ENCODE results near the gene SLC6A18. TPM values are rescaled to one million over a fixed set of nuclear protein-coding genes. Genes with fewer than 3 reads are reported as not detected.
A peak's percentile ranks its signal among the peaks of the same experiment; 100 is the strongest.

SLC6A18 gene
- polyA plus RNA-seq, 1 of the 3 experiments (the other 2 are of a cell fraction) = not detected

DNA sequence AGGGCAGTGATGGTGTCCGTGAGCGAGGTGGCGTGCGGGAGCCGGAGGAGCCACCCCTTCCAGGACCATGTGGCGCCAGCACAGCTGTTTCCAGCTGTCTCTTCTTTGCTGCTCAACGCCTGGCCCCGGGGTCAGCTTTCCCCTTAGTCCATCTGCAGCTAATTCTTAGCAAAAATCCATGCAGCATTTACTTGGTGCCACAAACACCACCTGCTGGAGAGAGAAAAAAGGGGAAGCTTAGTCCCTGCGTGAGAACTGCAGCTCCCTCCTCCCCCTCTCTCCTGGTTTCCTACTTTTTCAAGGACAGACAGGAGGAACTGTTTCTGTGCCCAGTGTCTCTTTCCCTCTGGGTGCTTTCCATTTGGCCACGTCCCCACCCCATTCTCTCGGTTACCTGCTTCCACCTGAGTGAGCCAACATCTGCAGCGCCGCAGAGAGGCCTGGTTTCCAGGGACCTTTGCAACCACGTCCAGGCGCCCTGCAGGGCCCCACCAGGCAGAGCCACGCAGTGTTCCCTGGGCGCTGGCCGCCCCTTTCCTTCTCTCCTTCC is 20.4 kb upstream of the SLC6A18 start:
- Histone ChIP-seq H4K20me1 (ENCODE audit: insufficient read depth) (no peaks in the 10 kb centered on the region), H3K79me2 (ENCODE audit: insufficient read depth) (no peaks in the 10 kb centered on the region), H3K9ac (no peak overlapping the region), H3K4me1 (ENCODE audit: control insufficient read depth in 1 of 2, insufficient read depth in 2 of 2, low read depth in 1 of 2, low read length in 1 of 2) (no peaks in the 10 kb centered on the region), H3F3A (replicated peaks; ENCODE audit: insufficient read depth) (no peaks in the 10 kb centered on the region), H3K9me2 (no peaks in the 10 kb centered on the region), H3K36me3 (replicated peaks in 1 of 2; ENCODE audit: control insufficient read depth in 1 of 2, insufficient read depth in 2 of 2, low read length in 1 of 2) (no peaks in the 10 kb centered on the region), H3K9me3 (no peaks in the 10 kb centered on the region), H3K4me2 (no peak overlapping the region), H2AFZ (ENCODE audit: low read depth) (no peak overlapping the region), H3K4me3 (ENCODE audit: low read depth in 2 of 2, low read length in 1 of 2) (no peak overlapping the region), H3K27ac (ENCODE audit: low read depth in 2 of 2, low read length in 1 of 2) (no peak overlapping the region), H3K27me3 (ENCODE audit: insufficient read depth) (peaks cover 59% of the 10 kb centered on the region)
- TF ChIP-seq SMC3 (IDR thresholded peaks at IDR 0.05; ENCODE audit: low read depth, low read length) (0 out of 2 replicates have a peak, but pooled peaks have one; percentile 20), CHD2 (IDR thresholded peaks at IDR 0.05; ENCODE audit: low read length, partially characterized antibody) (no peak), TAF1 (IDR thresholded peaks at IDR 0.05; ENCODE audit: borderline replicate concordance, low read depth, low read length) (no peak), FOSL2 (IDR thresholded peaks at IDR 0.05; ENCODE audit: borderline replicate concordance, low read depth) (no peak), RAD21 (IDR thresholded peaks at IDR 0.05; ENCODE audit: low read length) (peak; percentile 41)
- TF ChIP-seq, protein P1, sequence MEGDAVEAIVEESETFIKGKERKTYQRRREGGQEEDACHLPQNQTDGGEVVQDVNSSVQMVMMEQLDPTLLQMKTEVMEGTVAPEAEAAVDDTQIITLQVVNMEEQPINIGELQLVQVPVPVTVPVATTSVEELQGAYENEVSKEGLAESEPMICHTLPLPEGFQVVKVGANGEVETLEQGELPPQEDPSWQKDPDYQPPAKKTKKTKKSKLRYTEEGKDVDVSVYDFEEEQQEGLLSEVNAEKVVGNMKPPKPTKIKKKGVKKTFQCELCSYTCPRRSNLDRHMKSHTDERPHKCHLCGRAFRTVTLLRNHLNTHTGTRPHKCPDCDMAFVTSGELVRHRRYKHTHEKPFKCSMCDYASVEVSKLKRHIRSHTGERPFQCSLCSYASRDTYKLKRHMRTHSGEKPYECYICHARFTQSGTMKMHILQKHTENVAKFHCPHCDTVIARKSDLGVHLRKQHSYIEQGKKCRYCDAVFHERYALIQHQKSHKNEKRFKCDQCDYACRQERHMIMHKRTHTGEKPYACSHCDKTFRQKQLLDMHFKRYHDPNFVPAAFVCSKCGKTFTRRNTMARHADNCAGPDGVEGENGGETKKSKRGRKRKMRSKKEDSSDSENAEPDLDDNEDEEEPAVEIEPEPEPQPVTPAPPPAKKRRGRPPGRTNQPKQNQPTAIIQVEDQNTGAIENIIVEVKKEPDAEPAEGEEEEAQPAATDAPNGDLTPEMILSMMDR (IDR thresholded peaks at IDR 0.05) = peak; percentile 21
- TF ChIP-seq, protein P2, sequence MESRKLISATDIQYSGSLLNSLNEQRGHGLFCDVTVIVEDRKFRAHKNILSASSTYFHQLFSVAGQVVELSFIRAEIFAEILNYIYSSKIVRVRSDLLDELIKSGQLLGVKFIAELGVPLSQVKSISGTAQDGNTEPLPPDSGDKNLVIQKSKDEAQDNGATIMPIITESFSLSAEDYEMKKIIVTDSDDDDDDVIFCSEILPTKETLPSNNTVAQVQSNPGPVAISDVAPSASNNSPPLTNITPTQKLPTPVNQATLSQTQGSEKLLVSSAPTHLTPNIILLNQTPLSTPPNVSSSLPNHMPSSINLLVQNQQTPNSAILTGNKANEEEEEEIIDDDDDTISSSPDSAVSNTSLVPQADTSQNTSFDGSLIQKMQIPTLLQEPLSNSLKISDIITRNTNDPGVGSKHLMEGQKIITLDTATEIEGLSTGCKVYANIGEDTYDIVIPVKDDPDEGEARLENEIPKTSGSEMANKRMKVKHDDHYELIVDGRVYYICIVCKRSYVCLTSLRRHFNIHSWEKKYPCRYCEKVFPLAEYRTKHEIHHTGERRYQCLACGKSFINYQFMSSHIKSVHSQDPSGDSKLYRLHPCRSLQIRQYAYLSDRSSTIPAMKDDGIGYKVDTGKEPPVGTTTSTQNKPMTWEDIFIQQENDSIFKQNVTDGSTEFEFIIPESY (IDR thresholded peaks at IDR 0.05; ENCODE audit: borderline replicate concordance, low read depth) = no peak
- whole genome bisulfite sequencing (ENCODE audit: low lambda C conversion rate) = 16% methylated on average over 18 of the region's 18 CpGs
- ChIA-PET CTCF (interaction anchor here (0.6 to 4.6 kb wide), 11 partner anchors 11 to 450 kb away, joined by 3 to 23 read pairs (median 4); no protein-coding TSS in a partner anchor), POLR2A (no interaction called here)
- peak; percentile 76 for DNase-seq

DNA sequence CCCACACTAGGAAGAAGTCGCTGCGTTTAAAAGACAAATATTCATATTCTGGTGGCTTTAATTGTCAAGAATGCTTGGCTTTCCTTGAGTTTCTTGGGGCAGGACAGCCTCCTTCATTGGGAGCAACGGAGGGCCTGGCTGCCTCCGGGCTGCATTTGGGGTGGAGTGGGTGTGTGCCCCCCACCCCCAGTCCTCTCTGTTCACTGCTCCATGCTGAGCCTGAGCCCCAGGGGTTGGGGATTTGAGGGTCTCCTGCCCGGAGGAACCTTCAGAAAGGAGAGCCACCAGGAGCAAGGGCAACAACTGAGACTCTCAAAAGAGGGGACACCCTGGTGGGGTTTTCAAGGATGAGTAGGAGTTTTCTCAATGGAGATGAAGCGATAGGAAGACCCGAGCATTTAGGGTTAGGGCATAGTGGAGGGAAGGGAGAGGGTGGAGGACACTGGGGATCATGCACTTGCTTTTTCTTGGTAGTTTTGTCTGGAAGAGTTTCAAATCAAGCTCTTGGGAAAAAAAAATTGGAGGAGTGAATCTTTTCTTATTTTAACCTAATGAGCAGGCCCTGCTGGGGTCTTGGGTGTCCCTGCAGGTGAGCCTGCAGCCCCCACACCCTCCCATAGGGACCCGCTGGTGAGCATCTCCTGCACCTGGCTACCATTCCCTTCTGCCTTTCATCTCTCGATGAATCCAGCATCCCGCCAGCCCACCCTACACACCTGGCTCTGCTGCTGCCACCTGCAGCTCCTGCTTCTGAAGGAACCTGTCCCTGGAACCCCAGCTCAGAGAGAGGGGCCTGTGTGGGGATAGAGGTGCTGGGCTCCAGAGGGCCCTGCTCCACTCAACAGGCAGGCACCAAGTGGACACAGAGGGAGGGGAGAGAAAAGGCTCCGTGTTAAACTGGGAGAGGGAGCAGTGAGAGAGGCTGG is 19.7 kb upstream of the SLC6A18 start:
- CTCF ChIA-PET = interaction anchor here (1.1 to 4.6 kb wide), 8 partner anchors 11 to 449 kb away, joined by 3 to 23 read pairs (median 4); no protein-coding TSS in a partner anchor
- H3K4me3 ChIP-seq (ENCODE audit: low read depth in 2 of 2, low read length in 1 of 2) = no peak overlapping the region
- H3K9me3 ChIP-seq = no peaks in the 10 kb centered on the region
- H3K27me3 ChIP-seq (ENCODE audit: insufficient read depth) = peaks cover 56% of the 10 kb centered on the region
- no peak overlapping the region for H3K9ac ChIP-seq
- POLR2A ChIA-PET = no interaction called here
- H3K36me3 ChIP-seq (replicated peaks in 1 of 2; ENCODE audit: control insufficient read depth in 1 of 2, insufficient read depth in 2 of 2, low read length in 1 of 2) = no peaks in the 10 kb centered on the region
- whole genome bisulfite sequencing (ENCODE audit: low lambda C conversion rate) = 30% methylated on average over 10 of the region's 11 CpGs
- H4K20me1 ChIP-seq (ENCODE audit: insufficient read depth) = no peaks in the 10 kb centered on the region
- H2AFZ ChIP-seq (ENCODE audit: low read depth) = no peak overlapping the region
- H3F3A ChIP-seq (replicated peaks; ENCODE audit: insufficient read depth) = no peaks in the 10 kb centered on the region
- H3K4me2 ChIP-seq = no peak overlapping the region
- H3K9me2 ChIP-seq = no peaks in the 10 kb centered on the region
- no peak overlapping the region for H3K27ac ChIP-seq (ENCODE audit: low read depth in 2 of 2, low read length in 1 of 2)
- TF ChIP-seq EZH2phosphoT487 (IDR thresholded peaks at IDR 0.05; ENCODE audit: borderline replicate concordance, low read depth) (no peak), TEAD4 (IDR thresholded peaks at IDR 0.05; ENCODE audit: borderline replicate concordance, insufficient read depth) (no peak)
- no peaks in the 10 kb centered on the region for H3K4me1 ChIP-seq (ENCODE audit: control insufficient read depth in 1 of 2, insufficient read depth in 2 of 2, low read depth in 1 of 2, low read length in 1 of 2)
- H3K79me2 ChIP-seq (ENCODE audit: insufficient read depth) = no peaks in the 10 kb centered on the region
- DNase-seq = no peak

Measured in SK-N-SH (cell line).